ENCODE data around the gene NPM1.
"Not testable (repeated sequence)": the region's sequence is repeated elsewhere in the genome, so short reads cannot be mapped to it uniquely, and the experiment has no call there.

The NPM1 gene

GRCh38 chr5:171412186-171412585 lies 24.5 kb downstream of the NPM1 start:
- TF ChIP-seq CTCF (IDR thresholded peaks at IDR 0.05; ENCODE audit: extremely low read depth, insufficient read depth, missing control alignments), result no peak
- in situ Hi-C loops (cut with MboI; ENCODE audit: low pct_unique_long_range_greater_than_20kb, low sequenced_read_pairs, unreplicated experiment), result loop anchor here (25.0 kb wide), 1 partner anchor 625 kb away; no protein-coding TSS in a partner anchor
- DNase-seq (ENCODE audit: low spot score), result no peak

- no peak for TF ChIP-seq CTCF (IDR thresholded peaks at IDR 0.05; ENCODE audit: extremely low read depth, insufficient read depth, missing control alignments)
- DNase-seq (ENCODE audit: low spot score), result no peak
- in situ Hi-C loops (cut with MboI; ENCODE audit: low pct_unique_long_range_greater_than_20kb, low sequenced_read_pairs, unreplicated experiment), result loop anchor here (25.0 kb wide), 1 partner anchor 624 kb away; no protein-coding TSS in a partner anchor
These were observed 25.7 kb downstream of the NPM1 start for GRCh38 chr5:171413153-171413910.

GRCh38 chr5:171413993-171414392 lies 26.3 kb downstream of the NPM1 start:
- not testable (repeated sequence) for DNase-seq (ENCODE audit: low spot score)
- in situ Hi-C loops (cut with MboI; ENCODE audit: low pct_unique_long_range_greater_than_20kb, low sequenced_read_pairs, unreplicated experiment), result loop anchor here (25.0 kb wide), 1 partner anchor 623 kb away; no protein-coding TSS in a partner anchor

- in situ Hi-C loops (cut with MboI; ENCODE audit: low pct_unique_long_range_greater_than_20kb, low sequenced_read_pairs, unreplicated experiment), result loop anchor here (25.0 kb wide), 1 partner anchor 622 kb away; no protein-coding TSS in a partner anchor
- no peak for TF ChIP-seq CTCF (IDR thresholded peaks at IDR 0.05; ENCODE audit: extremely low read depth, insufficient read depth, missing control alignments)
These were observed 27.6 kb downstream of the NPM1 start for GRCh38 chr5:171415115-171415730.

GRCh38 chr5:171416160-171417049 lies 28.8 kb downstream of the NPM1 start:
- no peak for DNase-seq (ENCODE audit: low spot score)
- in situ Hi-C loops (cut with MboI; ENCODE audit: low pct_unique_long_range_greater_than_20kb, low sequenced_read_pairs, unreplicated experiment), result loop anchor here (25.0 kb wide), 1 partner anchor 621 kb away; no protein-coding TSS in a partner anchor
- TF ChIP-seq CTCF (IDR thresholded peaks at IDR 0.05; ENCODE audit: extremely low read depth, insufficient read depth, missing control alignments), result no peak

More at GRCh38 chr5:171415115-171415730, 27.6 kb downstream of the NPM1 start:
- peak; percentile 9 for DNase-seq (ENCODE audit: low spot score)

GRCh38 chr5:171418316-171418981 lies 30.8 kb downstream of the NPM1 start:
- peak; percentile 93 for DNase-seq (ENCODE audit: low spot score)
- in situ Hi-C loops (cut with MboI; ENCODE audit: low pct_unique_long_range_greater_than_20kb, low sequenced_read_pairs, unreplicated experiment), result loop anchor here (25.0 kb wide), 1 partner anchor 619 kb away; no protein-coding TSS in a partner anchor
- peak; percentile 97 for TF ChIP-seq CTCF (IDR thresholded peaks at IDR 0.05; ENCODE audit: extremely low read depth, insufficient read depth, missing control alignments)

Measured in GM13977 (cell line).